ENCODE measurements around the gene CDH18.

DNA sequence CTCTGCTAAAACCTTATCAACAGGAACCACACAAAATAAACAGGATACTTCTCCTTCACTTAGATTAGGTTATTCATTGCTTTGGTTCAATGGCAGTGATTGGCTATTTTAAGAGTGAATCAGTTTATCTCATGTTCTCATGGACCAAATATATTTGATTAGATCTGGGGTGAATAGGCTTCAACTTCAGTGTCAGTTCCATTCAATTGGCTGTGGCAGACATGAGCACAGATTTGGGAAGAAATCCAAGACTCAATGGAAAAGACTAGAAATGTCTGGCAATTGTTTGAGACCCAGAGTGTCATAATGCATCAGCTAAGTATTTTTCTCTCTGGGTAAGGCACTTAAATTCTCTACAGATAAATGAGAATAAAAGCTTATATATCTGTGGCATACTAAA, 37.1 kb downstream of the CDH18 start:
- TF ChIP-seq EZH2 (IDR thresholded peaks at IDR 0.05; ENCODE audit: borderline replicate concordance, low read depth, low read length, severe bottlenecking) = no peak
- TF ChIP-seq, protein P1, sequence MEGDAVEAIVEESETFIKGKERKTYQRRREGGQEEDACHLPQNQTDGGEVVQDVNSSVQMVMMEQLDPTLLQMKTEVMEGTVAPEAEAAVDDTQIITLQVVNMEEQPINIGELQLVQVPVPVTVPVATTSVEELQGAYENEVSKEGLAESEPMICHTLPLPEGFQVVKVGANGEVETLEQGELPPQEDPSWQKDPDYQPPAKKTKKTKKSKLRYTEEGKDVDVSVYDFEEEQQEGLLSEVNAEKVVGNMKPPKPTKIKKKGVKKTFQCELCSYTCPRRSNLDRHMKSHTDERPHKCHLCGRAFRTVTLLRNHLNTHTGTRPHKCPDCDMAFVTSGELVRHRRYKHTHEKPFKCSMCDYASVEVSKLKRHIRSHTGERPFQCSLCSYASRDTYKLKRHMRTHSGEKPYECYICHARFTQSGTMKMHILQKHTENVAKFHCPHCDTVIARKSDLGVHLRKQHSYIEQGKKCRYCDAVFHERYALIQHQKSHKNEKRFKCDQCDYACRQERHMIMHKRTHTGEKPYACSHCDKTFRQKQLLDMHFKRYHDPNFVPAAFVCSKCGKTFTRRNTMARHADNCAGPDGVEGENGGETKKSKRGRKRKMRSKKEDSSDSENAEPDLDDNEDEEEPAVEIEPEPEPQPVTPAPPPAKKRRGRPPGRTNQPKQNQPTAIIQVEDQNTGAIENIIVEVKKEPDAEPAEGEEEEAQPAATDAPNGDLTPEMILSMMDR (IDR thresholded peaks at IDR 0.05; ENCODE audit: extremely low read depth in 1 of 2, insufficient read depth in 1 of 2, low read depth in 1 of 2, low read length in 2 of 2) = no peak
- TF ChIP-seq POLR2AphosphoS5 (IDR thresholded peaks at IDR 0.05; ENCODE audit: insufficient read depth, low read depth, low read length) = no peak
- no peak for TF ChIP-seq POLR2A (IDR thresholded peaks at IDR 0.05; ENCODE audit: low read depth, low read length)

All from endothelial cell of umbilical vein (primary cell).